HG03280 (cell line): ENCODE data around the gene SCFD2.

Experiments used
- ATAC-seq: cut with Tn5 transposase; IDR thresholded peaks from one replicate; pipeline ENCODE4 v1.9.1; 2021; ENCODE audit warnings: mild to moderate bottlenecking, moderate library complexity; ENCODE audit not compliant: unreplicated experiment

SCFD2 gene

GRCh38 chr4:52866734-52867133, 499.1 kb downstream of the SCFD2 start:
- no peak for ATAC-seq

GRCh38 chr4:52865300-52865699, 500.6 kb downstream of the SCFD2 start:
- ATAC-seq: no peak

GRCh38 chr4:52864793-52865192, 501.1 kb downstream of the SCFD2 start:
- ATAC-seq: no peak

- ATAC-seq: no peak
Observed at GRCh38 chr4:52863324-52863723, 502.5 kb downstream of the SCFD2 start.

- ATAC-seq: no peak
Observed at GRCh38 chr4:52862639-52863161, 503.2 kb downstream of the SCFD2 start.

- ATAC-seq: peak; percentile 100
Observed at GRCh38 chr4:52861879-52862616, 503.8 kb downstream of the SCFD2 start, which contains the start of gene RASL11B. Gene RASL11B, plus strand, starts transcription at chr4:52862317. Its CDS starts 191 bp downstream, at chr4:52862508.

GRCh38 chr4:52861171-52861823, 504.6 kb downstream of the SCFD2 start:
- ATAC-seq: no peak

- ATAC-seq: no peak
Observed at GRCh38 chr4:52860361-52860760, 505.5 kb downstream of the SCFD2 start.

- no peak for ATAC-seq
Observed at GRCh38 chr4:52856801-52857200, 509.1 kb downstream of the SCFD2 start.

- ATAC-seq: no peak
Observed at GRCh38 chr4:52853351-52853750, 512.5 kb downstream of the SCFD2 start.

GRCh38 chr4:52852711-52853110, 513.1 kb downstream of the SCFD2 start:
- ATAC-seq: no peak

GRCh38 chr4:52852041-52852440, 513.8 kb downstream of the SCFD2 start:
- ATAC-seq: no peak

GRCh38 chr4:52850406-52851124, 515.3 kb downstream of the SCFD2 start:
- ATAC-seq: no peak

GRCh38 chr4:52848254-52848653, 517.6 kb downstream of the SCFD2 start:
- ATAC-seq: no peak

GRCh38 chr4:52846502-52846901, 519.4 kb downstream of the SCFD2 start:
- ATAC-seq: no peak

GRCh38 chr4:52844596-52844995, 521.3 kb downstream of the SCFD2 start:
- ATAC-seq: no peak

- no peak for ATAC-seq
Observed at GRCh38 chr4:52843958-52844357, 521.9 kb downstream of the SCFD2 start.

- no peak for ATAC-seq
Observed at GRCh38 chr4:52843351-52843750, 522.5 kb downstream of the SCFD2 start.

- ATAC-seq: no peak
Observed at GRCh38 chr4:52842792-52843191, 523.1 kb downstream of the SCFD2 start.

- no peak for ATAC-seq
Observed at GRCh38 chr4:52841682-52842456, 524.0 kb downstream of the SCFD2 start.
